G401 (cell line): Measurements from ENCODE around the gene RAET1G. TPM values are rescaled to one million over a fixed set of nuclear protein-coding genes. Genes with fewer than 3 reads are reported as not detected.

Source experiments
- DNase-seq: peaks from one replicate; pipeline ENCODE4 v3.0.0-alpha.2; 2015; ENCODE audit warnings: low spot score
- in situ Hi-C: cut with HindIII; loops from 2 replicates; pipeline ENCODE4 v1.10.0; 2016; ENCODE audit warnings: low sequenced_read_pairs, mixed read lengths
- total RNA-seq: library from RNA; depleted of rRNA; stranded (reverse); fragments of >200 nt; shearing (Covaris generic); gene quantifications from 2 replicates; pipeline ENCODE4 v1.2.3, GENCODE V29; 2014; rRNA removed

RAET1G gene
- total RNA-seq, 1 experiment from 2014 or later, result not detected

GRCh38 chr6:149884617-149885016 is 38.3 kb downstream of the RAET1G start:
- in situ Hi-C loops, result no loop called here
- DNase-seq, result no peak

DNA sequence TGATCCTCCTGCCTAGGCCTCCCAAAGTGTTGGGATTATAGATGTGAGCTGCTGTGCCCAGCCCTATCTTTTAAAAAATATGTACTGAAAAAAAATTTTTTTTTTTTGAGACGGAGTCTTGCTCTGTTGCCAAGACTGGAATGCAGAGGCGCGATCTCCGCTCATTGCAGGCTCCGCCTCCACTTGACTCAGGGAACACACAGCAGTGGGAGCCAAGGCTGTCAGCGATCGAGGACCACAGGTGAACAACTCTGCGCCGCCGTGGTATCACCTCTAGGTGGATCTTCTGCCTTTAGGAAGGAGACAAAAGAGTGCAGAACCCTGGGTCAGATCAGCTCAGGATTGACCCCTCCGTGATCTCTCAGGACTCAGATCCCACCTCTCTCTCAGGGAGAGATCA is 38.7 kb downstream of the RAET1G start:
- in situ Hi-C loops, result no loop called here
- no peak for DNase-seq

- in situ Hi-C loops, result no loop called here
- DNase-seq, result no peak
Measured at GRCh38 chr6:149881860-149882259, 41.1 kb downstream of the RAET1G start.

DNA sequence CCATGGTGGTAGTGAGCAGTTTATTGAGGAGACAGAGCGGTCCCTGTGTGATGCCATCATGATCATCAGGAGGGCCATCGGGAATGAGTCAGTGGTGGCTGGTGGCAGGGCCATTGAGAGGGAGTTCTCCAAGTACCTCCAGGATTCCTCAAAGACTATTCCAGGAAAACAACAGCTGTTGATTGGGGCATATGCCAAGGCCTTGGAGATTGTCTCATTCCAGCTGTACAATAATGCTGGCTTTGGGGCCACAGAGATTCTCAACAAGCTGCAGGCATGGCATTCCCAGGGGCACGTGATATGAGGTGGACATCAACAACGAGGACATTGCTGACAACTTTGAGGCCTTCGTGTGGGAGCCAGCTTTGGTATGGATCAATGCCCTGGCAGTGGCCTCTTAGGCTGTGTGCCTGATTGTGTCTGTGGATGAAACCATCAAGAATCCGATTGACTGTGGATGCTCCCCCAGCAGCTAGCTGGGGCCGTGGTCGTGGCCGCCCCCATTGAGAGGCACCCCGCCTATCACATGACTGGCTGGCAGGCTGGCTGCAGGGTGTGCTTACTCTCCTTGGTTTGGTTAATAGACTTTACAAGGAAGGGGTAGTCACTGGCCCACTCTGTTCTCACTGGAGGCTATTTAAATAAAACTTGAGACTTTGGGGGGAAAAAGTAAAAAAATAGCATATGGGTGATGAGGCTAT is 41.7 kb downstream of the RAET1G start:
- in situ Hi-C loops, result no loop called here
- DNase-seq, result no peak

- DNase-seq, result no peak
- in situ Hi-C loops, result no loop called here
Measured at GRCh38 chr6:149877659-149878058, 45.3 kb downstream of the RAET1G start.

DNA sequence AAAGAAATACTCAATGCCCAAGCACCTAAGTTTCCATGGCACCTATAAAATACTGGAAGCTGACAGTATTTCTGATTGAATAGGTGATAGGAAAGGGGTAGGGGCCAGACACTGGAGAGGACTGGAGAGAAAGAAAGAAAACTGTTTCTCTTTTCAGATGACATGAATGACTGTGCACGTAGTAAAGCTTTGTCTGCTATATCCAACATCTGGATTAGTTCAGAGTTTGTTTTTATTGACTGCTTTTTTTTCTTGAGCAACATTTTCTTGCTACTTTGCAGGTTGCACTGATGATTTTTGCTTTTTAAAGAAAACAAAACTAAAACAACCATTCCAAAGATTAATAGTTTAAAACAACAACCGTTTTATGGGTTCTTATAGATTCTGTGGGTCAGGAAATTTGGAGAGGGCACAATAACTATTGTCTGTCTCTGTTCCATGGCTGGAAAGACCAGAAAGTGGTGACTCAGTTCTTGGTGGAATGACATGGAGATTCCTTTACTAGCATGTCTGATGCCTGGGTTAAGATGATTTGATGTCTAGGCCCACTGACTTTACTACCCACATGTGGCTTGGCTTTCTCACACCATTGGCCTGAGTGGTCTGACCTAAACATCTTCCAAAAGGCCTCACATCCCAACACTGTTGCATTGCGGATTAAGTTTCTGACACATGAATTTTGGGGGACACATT is 46.5 kb downstream of the RAET1G start:
- in situ Hi-C loops, result no loop called here
- no peak for DNase-seq

DNA sequence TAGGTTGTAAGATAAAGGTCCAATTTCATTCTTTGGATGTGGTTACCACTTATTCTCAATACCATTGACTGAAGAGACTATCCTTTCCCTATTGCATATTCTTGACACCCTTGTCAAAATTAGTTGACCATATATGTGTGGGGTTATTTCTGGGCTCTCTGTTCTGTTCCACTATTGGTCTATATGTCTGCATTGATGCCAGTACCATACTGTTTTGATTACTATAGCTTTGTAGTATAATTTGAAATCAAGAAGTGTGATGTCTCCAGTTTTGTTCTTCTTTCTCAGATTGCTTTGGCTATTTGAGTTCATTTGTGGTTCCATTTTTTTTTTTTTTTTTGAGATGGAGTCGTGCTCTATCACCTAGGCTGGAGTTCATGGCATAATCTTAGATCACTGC is 50.7 kb downstream of the RAET1G start:
- DNase-seq, result no peak
- in situ Hi-C loops, result no loop called here

- in situ Hi-C loops, result no loop called here
- no peak for DNase-seq
Measured at GRCh38 chr6:149871182-149871581, 51.7 kb downstream of the RAET1G start.

DNA sequence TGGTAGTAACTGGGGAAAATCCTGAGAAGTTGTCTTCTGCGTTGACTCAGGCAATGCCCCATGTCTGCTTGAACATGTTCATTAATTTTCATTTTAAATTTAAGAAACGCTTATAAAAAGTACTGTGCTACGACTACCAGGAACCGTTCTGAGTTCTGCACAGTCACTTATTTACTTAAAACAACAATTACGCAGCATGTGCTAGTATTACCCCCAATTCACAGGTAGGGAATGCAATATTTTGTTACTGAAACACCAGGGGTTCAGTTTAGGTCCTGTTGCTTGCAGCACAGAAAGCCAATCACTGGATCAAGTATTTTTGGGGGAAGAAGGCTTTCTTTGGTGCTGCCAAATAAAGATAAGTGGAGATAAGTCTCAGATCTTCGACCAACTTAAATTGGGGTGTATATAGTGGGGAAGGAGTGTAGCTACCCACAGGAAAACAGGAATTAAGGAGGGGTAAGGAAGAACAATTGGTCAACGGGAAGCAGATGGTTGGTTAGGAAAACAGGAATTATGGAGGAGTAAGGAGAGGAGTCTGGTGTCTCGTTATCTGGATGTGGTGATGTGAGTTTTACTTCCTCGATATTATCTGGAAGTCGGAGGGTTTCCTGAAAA is 53.5 kb downstream of the RAET1G start:
- in situ Hi-C loops, result no loop called here
- DNase-seq, result no peak

DNA sequence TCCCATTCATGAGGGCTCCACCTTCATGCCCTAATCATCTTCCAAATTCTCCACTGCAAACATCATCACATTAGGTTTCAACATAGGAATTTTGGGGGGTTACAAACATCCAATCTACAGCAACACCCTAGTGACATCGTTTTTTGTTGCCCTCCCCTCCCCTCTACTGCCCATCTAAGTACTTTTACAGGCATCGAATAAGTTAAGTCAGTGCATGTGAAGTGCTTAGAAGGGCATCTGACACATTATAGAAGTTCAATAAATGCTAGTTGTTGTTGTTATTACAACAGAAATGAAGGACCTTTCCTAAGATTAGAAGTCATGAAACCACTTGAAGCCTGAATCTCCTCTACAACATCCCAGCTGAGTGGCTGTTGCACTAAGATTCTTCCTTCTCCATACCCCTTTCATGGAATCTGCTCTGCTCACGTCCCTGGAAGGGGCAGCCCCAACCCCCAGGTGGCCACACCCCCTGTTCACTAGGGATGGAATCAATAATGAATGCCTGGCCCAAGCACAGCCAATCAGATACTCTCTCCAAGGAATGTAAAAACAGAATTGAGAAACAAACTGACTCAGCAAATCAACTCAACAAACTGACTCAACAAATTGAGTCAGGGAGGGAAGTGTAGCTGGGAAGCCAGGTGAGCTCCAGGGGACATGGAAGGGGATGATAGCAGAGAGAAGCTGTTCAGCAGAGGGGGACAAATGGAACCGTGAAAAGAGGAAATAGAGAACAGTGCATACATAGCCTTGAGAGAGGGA is 54.9 kb downstream of the RAET1G start:
- in situ Hi-C loops, result no loop called here
- DNase-seq, result no peak

Other genes starting within 250 kb of the RAET1G start
- gene LATS1, start 205.0 kb downstream of the RAET1G start, total RNA-seq, result 4.7 and 8.6 TPM in 2 replicates
- gene NUP43, start 176.6 kb downstream of the RAET1G start, total RNA-seq, result 30.5 and 33.8 TPM in 2 replicates
- gene PCMT1, start 173.4 kb downstream of the RAET1G start, total RNA-seq, result 188 and 195 TPM in 2 replicates
- 18.8 and 19.3 TPM in 2 replicates for gene LRP11, start 58.8 kb downstream of the RAET1G start, total RNA-seq
- not detected in 2 replicates for gene RAET1E, start 25.0 kb downstream of the RAET1G start, total RNA-seq
- 1.9 TPM in 1 of 2 replicates, not detected in the other for gene ULBP2, start 18.9 kb upstream of the RAET1G start, total RNA-seq
- gene ULBP1, start 40.8 kb upstream of the RAET1G start, total RNA-seq, result not detected in 2 replicates
- not detected in 2 replicates for gene RAET1L, start 102.4 kb upstream of the RAET1G start, total RNA-seq
- gene ULBP3, start 146.0 kb upstream of the RAET1G start, total RNA-seq, result 0.37 and 2.5 TPM in 2 replicates
- not detected in 2 replicates for gene PPP1R14C, start 219.9 kb upstream of the RAET1G start, total RNA-seq